PC-3 (cell line): ENCODE results near the gene SLC7A4. TPM values are rescaled to one million over a fixed set of nuclear protein-coding genes. Genes with fewer than 3 reads are reported as not detected.
A peak's percentile ranks its signal among the peaks of the same experiment; 100 is the strongest.
"Not testable (repeated sequence)": the region's sequence is repeated elsewhere in the genome, so short reads cannot be mapped to it uniquely, and the experiment has no call there.

ENCODE experiments used
- ATAC-seq: fragments of 200-7000 bp; cut with Tn5 transposase; 2 replicates; pipeline ENCODE4 v1.9.1; 2020; ENCODE audit warnings: mild to moderate bottlenecking, moderate library complexity
- BruUV-seq: library from RNA; stranded (reverse); fragments of 400-500 nt; replicated peaks from 2 replicates; lab custom pipeline; 2021; lab: Mats Ljungman, UMichigan
- CTCF ChIA-PET: fragments of 300-600 bp; sonication (Branson Sonifier 250); formaldehyde crosslinking; loops from one replicate; lab custom pipeline; 2022; ENCODE audit warnings: antibody characterized with exemption; lab: Charles Lee
- POLR2A ChIA-PET: fragments of 300-600 bp; sonication (Branson Sonifier 250); formaldehyde crosslinking; loops from one replicate; lab custom pipeline; 2022; ENCODE audit warnings: antibody characterized with exemption; ENCODE audit not compliant: unreplicated experiment; lab: Charles Lee
- DNase-seq: peaks from one replicate; pipeline ENCODE4 v3.0.0-alpha.2; 2015
- H2AFZ ChIP-seq: fragments of 300-600 bp; sonication (generic); 2 replicates; pipeline ENCODE4 v1.6.0; 2016; ENCODE audit warnings: antibody characterized with exemption, low read length
- H3F3A ChIP-seq: fragments of 300-600 bp; sonication (generic); one replicate; pipeline ENCODE4 v1.6.0; 2017; ENCODE audit warnings: antibody characterized with exemption, low read length, control low read depth, mild to moderate bottlenecking; ENCODE audit not compliant: unreplicated experiment
- H3K27ac ChIP-seq: fragments of 300-600 bp; sonication (generic); 2 replicates; pipeline ENCODE4 v1.5.1; 2016; ENCODE audit warnings: mild to moderate bottlenecking, low read length
- H3K27me3 ChIP-seq: fragments of 300-600 bp; sonication (generic); 2 replicates; pipeline ENCODE4 v1.6.1; 2016; ENCODE audit warnings: low read length, mixed read lengths
- H3K36me3 ChIP-seq: fragments of 300-600 bp; sonication (generic); 2 replicates; pipeline ENCODE4 v1.6.1; 2016; ENCODE audit warnings: low read depth, mixed run types, low read length, mixed read lengths
- H3K4me1 ChIP-seq: fragments of 300-600 bp; sonication (generic); 2 replicates; pipeline ENCODE4 v1.5.1; 2016; ENCODE audit warnings: low read length; ENCODE audit not compliant: insufficient read depth
- H3K4me2 ChIP-seq: fragments of 300-600 bp; sonication (generic); 2 replicates; pipeline ENCODE4 v1.6.0; 2016; ENCODE audit warnings: low read length
- H3K4me3 ChIP-seq: fragments of 300-600 bp; sonication (generic); 2 replicates; pipeline ENCODE4 v1.5.1; 2016; ENCODE audit warnings: mild to moderate bottlenecking, low read length, mixed read lengths
- H3K79me2 ChIP-seq: fragments of 300-600 bp; sonication (generic); 2 replicates; pipeline ENCODE4 v1.6.1; 2017; ENCODE audit warnings: low read length, mixed read lengths
- H3K9ac ChIP-seq: fragments of 300-600 bp; sonication (generic); 2 replicates; pipeline ENCODE4 v1.6.0; 2016; ENCODE audit warnings: mild to moderate bottlenecking, low read length
- H3K9me2 ChIP-seq: fragments of 300-600 bp; sonication (generic); replicated peaks from 2 replicates; pipeline ENCODE4 v1.6.1; 2016; ENCODE audit warnings: mixed run types, low read length, mixed read lengths
- H3K9me3 ChIP-seq: fragments of 300-600 bp; sonication (generic); 2 replicates; pipeline ENCODE4 v1.6.1; 2016; ENCODE audit warnings: low read length, mixed read lengths
- H4K20me1 ChIP-seq: fragments of 300-600 bp; sonication (generic); 2 replicates; pipeline ENCODE4 v1.6.1; 2016; ENCODE audit warnings: low read length, mixed read lengths
- CTCF ChIP-seq: fragments of 300-600 bp; sonication (generic); conservative IDR thresholded peaks from 2 replicates; pipeline ENCODE4 v1.5.1; 2017; ENCODE audit warnings: antibody characterized with exemption, low read depth, mild to moderate bottlenecking, low read length
- EZH2 ChIP-seq: fragments of 300-600 bp; sonication (generic); IDR thresholded peaks from one replicate; pipeline ENCODE4 v1.6.1; 2017; ENCODE audit warnings: antibody characterized with exemption, mild to moderate bottlenecking, low read length; ENCODE audit not compliant: unreplicated experiment
- EZH2phosphoT487 ChIP-seq: fragments of 300-600 bp; sonication (generic); IDR thresholded peaks from 2 replicates; pipeline ENCODE4 v1.6.1; 2018; ENCODE audit warnings: mild to moderate bottlenecking, antibody characterized with exemption, low read length, borderline replicate concordance
- intact Hi-C: fragments of 100-400 bp; cut with micrococcal nuclease; formaldehyde crosslinking; loops from 2 replicates; pipeline ENCODE4 v1.9.0; 2023
- total RNA-seq: library from RNA; depleted of rRNA; stranded (reverse); fragments of >200 nt; gene quantifications from 2 replicates; pipeline ENCODE4 v1.2.3, GENCODE V29; 2014

Gene SLC7A4
- total RNA-seq, 1 experiment from 2014 or later: not detected

- Histone ChIP-seq H3F3A (no peaks in the 10 kb centered on the region), H3K9me2 (no peaks in the 10 kb centered on the region), H3K79me2 (no peaks in the 10 kb centered on the region), H3K27ac (no peak overlapping the region), H3K9ac (no peak overlapping the region), H2AFZ (no peak overlapping the region), H3K9me3 (no peaks in the 10 kb centered on the region), H3K27me3 (no peaks in the 10 kb centered on the region), H3K4me1 (peaks cover 5% of the 10 kb centered on the region), H3K36me3 (no peaks in the 10 kb centered on the region), H3K4me2 (peak overlapping the region; percentile 43; the same call in 1 of the 2 replicates), H4K20me1 (no peaks in the 10 kb centered on the region), H3K4me3 (no peak overlapping the region)
- ATAC-seq (peak; percentile 100), DNase-seq (peak; percentile 84)
- no TSS peak for BruUV-seq
- intact Hi-C loops: no loop called here
- POLR2A ChIA-PET: no interaction called here
- TF ChIP-seq EZH2 (no peak), EZH2phosphoT487 (no peak), CTCF (no peak)
- CTCF ChIA-PET: interaction anchor here (0.5 kb wide), 1 partner anchor 180 kb away, joined by 3 read pairs; no protein-coding TSS in a partner anchor
Observed at GRCh38 chr22:21074102-21074715, 41.8 kb upstream of the SLC7A4 start.

GRCh38 chr22:21073482-21073881 is 41.1 kb upstream of the SLC7A4 start:
- TF ChIP-seq EZH2phosphoT487 (no peak), EZH2 (no peak), CTCF (no peak)
- ATAC-seq (no peak), DNase-seq (no peak)
- no peak overlapping the region for H3K4me3 ChIP-seq
- CTCF ChIA-PET: no interaction called here
- no peaks in the 10 kb centered on the region for H3K9me2 ChIP-seq
- H3K9me3 ChIP-seq: no peaks in the 10 kb centered on the region
- H3K79me2 ChIP-seq: no peaks in the 10 kb centered on the region
- POLR2A ChIA-PET: no interaction called here
- peaks cover 5% of the 10 kb centered on the region for H3K4me1 ChIP-seq
- no peaks in the 10 kb centered on the region for H3K36me3 ChIP-seq
- no peaks in the 10 kb centered on the region for H3F3A ChIP-seq
- BruUV-seq: no TSS peak
- no peak overlapping the region for H3K27ac ChIP-seq
- H4K20me1 ChIP-seq: no peaks in the 10 kb centered on the region
- peak overlapping the region; percentile 43; the same call in 1 of the 2 replicates for H3K4me2 ChIP-seq
- H3K9ac ChIP-seq: no peak overlapping the region
- H2AFZ ChIP-seq: no peak overlapping the region
- H3K27me3 ChIP-seq: no peaks in the 10 kb centered on the region
- intact Hi-C loops: no loop called here

GRCh38 chr22:21073023-21073422 is 40.7 kb upstream of the SLC7A4 start:
- Histone ChIP-seq H3K9me2 (no peaks in the 10 kb centered on the region), H3K9ac (no peak overlapping the region), H3K27me3 (no peaks in the 10 kb centered on the region), H3K9me3 (no peaks in the 10 kb centered on the region), H2AFZ (no peak overlapping the region), H3K4me2 (no peak overlapping the region), H3K36me3 (no peaks in the 10 kb centered on the region), H3K4me3 (no peak overlapping the region), H3F3A (no peaks in the 10 kb centered on the region), H3K4me1 (peaks cover 5% of the 10 kb centered on the region), H3K27ac (no peak overlapping the region), H3K79me2 (no peaks in the 10 kb centered on the region), H4K20me1 (no peaks in the 10 kb centered on the region)
- intact Hi-C loops: no loop called here
- ChIA-PET CTCF (no interaction called here), POLR2A (no interaction called here)
- DNase-seq (no peak), ATAC-seq (no peak)
- BruUV-seq: no TSS peak
- TF ChIP-seq EZH2phosphoT487 (no peak), CTCF (no peak), EZH2 (no peak)

- H2AFZ ChIP-seq, H3K27ac ChIP-seq, H3K4me2 ChIP-seq, H3K79me2 ChIP-seq, H3K4me3 ChIP-seq, intact Hi-C loops, H3F3A ChIP-seq, ATAC-seq, H4K20me1 ChIP-seq, H3K9ac ChIP-seq, H3K36me3 ChIP-seq, H3K4me1 ChIP-seq, DNase-seq, CTCF ChIA-PET, H3K27me3 ChIP-seq, H3K9me3 ChIP-seq, H3K9me2 ChIP-seq, POLR2A ChIA-PET, BruUV-seq: not testable (repeated sequence)
Observed at GRCh38 chr22:21071796-21072195, 39.4 kb upstream of the SLC7A4 start.
